Keratinocyte (primary cell): ENCODE results near the gene ZBTB20. TPM values are rescaled to one million over a fixed set of nuclear protein-coding genes. Genes with fewer than 3 reads are reported as not detected.

Experiments
- DNase-seq: peaks from one replicate; pipeline ENCODE4 v3.0.0-alpha.2; 2011; ENCODE audit warnings: low read depth, missing footprints, low spot score
- FAIRE-seq: peaks from 2 replicates; lab custom pipeline; 2011; peaks lifted over from hg19 to GRCh38; lab: Jason Lieb, UNC
- H2AFZ ChIP-seq: 2 replicates; pipeline ENCODE4 v1.6.0; 2012; ENCODE audit warnings: low read length, control low read depth, inconsistent platforms; ENCODE audit not compliant: control insufficient read depth
- H3K27ac ChIP-seq: 2 replicates; pipeline ENCODE4 v1.5.1; 2011; ENCODE audit warnings: low read length; ENCODE audit not compliant: control insufficient read depth, insufficient read depth
- H3K27me3 ChIP-seq: 3 replicates; pipeline ENCODE4 v1.6.0; 2011; ENCODE audit warnings: low read length; ENCODE audit not compliant: control insufficient read depth, insufficient read depth; ENCODE audit errors: extremely low read depth
- H3K36me3 ChIP-seq, 2 experiments: 2 replicates in 1 of 2; 3 replicates in 1 of 2; pipeline ENCODE4 v1.5.1; 2011; ENCODE audit warnings: low read length in 2 of 2, mild to moderate bottlenecking in 1 of 2; ENCODE audit not compliant: control insufficient read depth in 2 of 2, insufficient read depth in 2 of 2; ENCODE audit errors: extremely low read depth in 1 of 2
- H3K4me1 ChIP-seq: 3 replicates; pipeline ENCODE4 v1.5.1; 2011; ENCODE audit warnings: low read length; ENCODE audit not compliant: control insufficient read depth, insufficient read depth; ENCODE audit errors: extremely low read depth
- H3K4me2 ChIP-seq: 3 replicates; pipeline ENCODE4 v1.6.0; 2011; ENCODE audit warnings: low read depth, low read length; ENCODE audit not compliant: control insufficient read depth, insufficient read depth; ENCODE audit errors: extremely low read depth
- H3K4me3 ChIP-seq, 3 experiments: fragments of 200-600 bp in 1 of 3; sonication (generic) in 1 of 3; 2 replicates in 2 of 3; 3 replicates in 1 of 3; pipeline ENCODE4 v1.5.1; 2011 to 2016; ENCODE audit warnings: low read length in 3 of 3, mild to moderate bottlenecking in 3 of 3, control low read depth in 2 of 3, inconsistent platforms in 1 of 3, low read depth in 1 of 3, mixed read lengths in 1 of 3, mixed run types in 1 of 3, moderate library complexity in 1 of 3; ENCODE audit not compliant: control insufficient read depth in 2 of 3, insufficient read depth in 2 of 3; ENCODE audit errors: extremely low read depth in 1 of 3
- H3K79me2 ChIP-seq: 2 replicates; pipeline ENCODE4 v1.6.0; 2012; ENCODE audit warnings: low read length; ENCODE audit not compliant: control insufficient read depth, insufficient read depth
- H3K9ac ChIP-seq: 3 replicates; pipeline ENCODE4 v1.6.0; 2011; ENCODE audit warnings: low read length; ENCODE audit not compliant: control insufficient read depth, insufficient read depth; ENCODE audit errors: extremely low read depth
- H3K9me1 ChIP-seq: 3 replicates; pipeline ENCODE4 v1.6.0; 2011; ENCODE audit warnings: low read length; ENCODE audit not compliant: control insufficient read depth, insufficient read depth; ENCODE audit errors: extremely low read depth
- H3K9me3 ChIP-seq: 2 replicates; pipeline ENCODE4 v1.5.1; 2012; ENCODE audit warnings: low read depth, low read length; ENCODE audit not compliant: control insufficient read depth
- H4K20me1 ChIP-seq: 3 replicates; pipeline ENCODE4 v1.6.0; 2011; ENCODE audit warnings: low read length; ENCODE audit not compliant: control insufficient read depth, insufficient read depth; ENCODE audit errors: extremely low read depth
- CTCF ChIP-seq, 3 experiments: IDR thresholded peaks in 1 of 3; conservative IDR thresholded peaks in 1 of 3; optimal IDR thresholded peaks in 1 of 3; 2 replicates in 2 of 3; 3 replicates in 1 of 3; pipeline versions ENCODE3 to v1.5.1; 2011; ENCODE audit warnings: low read length in 3 of 3, mild to moderate bottlenecking in 3 of 3, moderate library complexity in 2 of 3, control low read depth in 1 of 3, inconsistent platforms in 1 of 3; ENCODE audit not compliant: insufficient read depth in 2 of 3; ENCODE audit errors: extremely low read depth in 1 of 3
- EZH2 ChIP-seq: IDR thresholded peaks from one replicate; pipeline ENCODE4 v1.6.1; 2012; ENCODE audit warnings: inconsistent platforms, mild to moderate bottlenecking, low read length, moderate library complexity
- dilution Hi-C: fragments of 300-500 bp; cut with MboI; formaldehyde crosslinking; loops from one replicate; pipeline ENCODE4 v1.7.0; 2020; ENCODE audit warnings: low sequenced_read_pairs; ENCODE audit not compliant: extremely low pct_ligation_motif_present
- polyA plus RNA-seq, 5 experiments: library from polyadenylated mRNA; depleted of rRNA in 3 of 5; stranded (reverse) in 3 of 5; stranded (forward) in 1 of 5; unstranded in 1 of 5; fragments of >200 nt; gene quantifications; 1 replicate in 1 of 5; 2 replicates in 3 of 5; 3 replicates in 1 of 5; pipeline versions ENCODE4 v1.2.1 to v1.2.3, GENCODE V29; 2011 to 2012; ENCODE audit warnings: missing spikeins in 2 of 5, low read depth in 1 of 5, low replicate concordance in 1 of 5

ZBTB20 gene
- polyA plus RNA-seq, 1 donor (not counting 4 experiments of a cell fraction or from before 2014, with no cell fraction given) = 0.52 TPM

DNA sequence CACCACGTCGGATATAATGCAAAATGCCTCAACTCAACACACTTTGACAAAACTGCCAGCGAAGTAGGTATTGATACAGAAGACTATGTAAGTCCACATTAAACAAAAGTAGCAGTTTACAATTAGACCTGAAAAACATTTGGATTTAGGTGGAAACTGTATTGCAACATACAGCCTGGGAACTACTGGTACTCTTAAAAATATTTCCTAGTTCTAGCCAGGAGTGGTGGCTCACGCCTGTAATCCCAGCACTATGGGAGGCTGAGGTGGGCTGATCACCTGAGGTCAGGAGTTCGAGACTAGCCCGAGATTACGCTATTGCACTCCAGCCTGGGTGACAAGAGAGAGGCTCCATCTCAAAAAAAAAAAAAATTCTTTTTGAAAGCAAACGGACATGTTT is 246.2 kb downstream of the ZBTB20 start:
- Histone ChIP-seq H3K36me3 (no peaks in the 10 kb centered on the region), H3K4me1 (no peaks in the 10 kb centered on the region)

DNA sequence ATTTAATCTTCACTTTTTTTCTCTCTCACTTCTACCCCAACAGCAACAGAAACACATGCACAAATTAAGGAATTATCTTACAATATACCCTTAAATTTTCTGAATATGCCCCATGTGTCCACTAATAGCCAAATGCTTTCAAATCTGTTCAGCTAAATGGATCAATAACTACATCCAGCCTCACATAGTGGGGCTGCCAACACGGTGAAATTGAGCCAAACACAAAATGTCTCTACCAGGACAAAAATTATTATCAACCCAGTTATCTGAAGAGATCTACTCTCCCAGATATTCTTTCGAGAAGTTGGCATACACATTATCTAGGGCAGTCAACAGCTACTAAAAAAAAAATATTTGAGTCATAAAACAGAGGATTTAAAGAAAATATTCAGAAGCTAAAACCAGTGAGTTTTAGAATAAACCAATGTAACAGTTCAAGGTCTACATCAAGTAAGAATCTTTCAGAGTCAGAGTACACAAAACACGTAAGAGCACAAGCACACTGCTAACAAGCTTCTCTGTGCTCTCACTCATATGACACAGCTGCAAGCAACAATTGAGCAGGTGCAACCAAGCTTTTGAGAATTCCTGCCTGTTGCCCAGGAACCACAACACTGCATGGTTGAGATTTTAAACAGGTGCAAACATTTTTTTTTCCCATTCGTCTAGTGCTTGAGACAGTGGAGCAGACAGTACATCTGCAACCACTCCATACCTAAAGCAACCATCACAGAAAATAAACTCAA is 247.7 kb downstream of the ZBTB20 start:
- Histone ChIP-seq H4K20me1 (no peaks in the 10 kb centered on the region), H3K9me1 (no peaks in the 10 kb centered on the region), H3K79me2 (no peaks in the 10 kb centered on the region), H3K9ac (no peak overlapping the region), H3K27me3 (no peaks in the 10 kb centered on the region), H3K9me3 (no peaks in the 10 kb centered on the region), H3K4me2 (no peak overlapping the region), H3K36me3 (no peaks in the 10 kb centered on the region), H3K4me1 (no peaks in the 10 kb centered on the region), H3K27ac (no peak overlapping the region), H2AFZ (no peak overlapping the region), H3K4me3 (no peak overlapping the region)
- dilution Hi-C loops = no loop called here
- DNase-seq (no peak), FAIRE-seq (no peak)
- TF ChIP-seq CTCF (optimal IDR thresholded peaks at IDR 0.05 in 1 of 3, IDR thresholded peaks at IDR 0.05 in 1 of 3, conservative IDR thresholded peaks at IDR 0.05 in 1 of 3; ENCODE audit: extremely low read depth in 1 of 3, insufficient read depth in 2 of 3, low read length in 3 of 3) (no peak), EZH2 (no peak)

More for the DNA sequence above, 246.2 kb downstream of the ZBTB20 start:
- TF ChIP-seq CTCF (optimal IDR thresholded peaks at IDR 0.05 in 1 of 3, IDR thresholded peaks at IDR 0.05 in 1 of 3, conservative IDR thresholded peaks at IDR 0.05 in 1 of 3; ENCODE audit: extremely low read depth in 1 of 3, insufficient read depth in 2 of 3, low read length in 3 of 3) = no peak
- no peak for TF ChIP-seq EZH2
- H3K27me3 ChIP-seq = no peaks in the 10 kb centered on the region
- no peak for FAIRE-seq
- H3K4me2 ChIP-seq = no peak overlapping the region
- no peaks in the 10 kb centered on the region for H3K9me3 ChIP-seq
- no peak overlapping the region for H3K4me3 ChIP-seq
- H3K9me1 ChIP-seq = no peaks in the 10 kb centered on the region
- H3K9ac ChIP-seq = no peak overlapping the region
- no peak overlapping the region for H3K27ac ChIP-seq
- dilution Hi-C loops = no loop called here
- no peak for DNase-seq
- no peak overlapping the region for H2AFZ ChIP-seq
- H3K79me2 ChIP-seq = no peaks in the 10 kb centered on the region
- no peaks in the 10 kb centered on the region for H4K20me1 ChIP-seq
